ENCODE results near the gene CRYBA2. TPM values are rescaled to one million over a fixed set of nuclear protein-coding genes. Genes with fewer than 3 reads are reported as not detected.
A peak's percentile ranks its signal among the peaks of the same experiment; 100 is the strongest.

CRYBA2 gene
- total RNA-seq, 1 experiment from 2014 or later = not detected

DNA sequence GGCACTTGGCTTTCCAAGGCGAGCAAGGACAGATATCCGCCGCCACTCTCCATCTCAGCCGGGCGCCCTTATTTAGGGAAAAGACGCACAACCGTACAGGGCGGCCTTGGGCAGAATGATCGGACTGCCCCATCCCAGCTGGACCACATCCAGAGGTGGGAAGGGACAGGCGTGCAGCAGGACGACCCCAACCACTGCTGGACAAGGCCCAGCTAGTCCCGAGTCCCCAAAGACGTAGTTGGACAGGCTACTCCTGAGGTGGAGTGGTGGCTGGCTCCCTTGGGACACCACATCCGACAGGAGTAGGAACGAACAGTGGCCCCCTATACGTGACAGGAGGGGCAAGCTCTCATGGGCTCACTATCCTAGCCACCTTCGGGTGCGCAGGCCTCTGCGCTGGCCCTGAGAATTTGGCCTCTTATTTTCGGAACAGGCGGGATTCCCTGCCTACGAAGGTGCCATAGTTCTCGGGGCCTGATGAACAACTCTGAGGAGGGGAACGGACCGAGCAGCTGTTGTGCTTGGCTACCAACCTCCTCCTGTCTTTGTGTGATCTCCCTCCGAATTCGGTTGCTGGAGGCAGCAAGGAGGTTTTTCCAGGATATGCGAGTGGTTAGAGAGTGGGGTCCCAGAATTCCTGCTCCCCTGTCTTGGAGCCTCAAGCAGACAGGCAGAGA is 10.5 kb downstream of the CRYBA2 start:
- no peak for DNase-seq (ENCODE audit: low read depth)

DNA sequence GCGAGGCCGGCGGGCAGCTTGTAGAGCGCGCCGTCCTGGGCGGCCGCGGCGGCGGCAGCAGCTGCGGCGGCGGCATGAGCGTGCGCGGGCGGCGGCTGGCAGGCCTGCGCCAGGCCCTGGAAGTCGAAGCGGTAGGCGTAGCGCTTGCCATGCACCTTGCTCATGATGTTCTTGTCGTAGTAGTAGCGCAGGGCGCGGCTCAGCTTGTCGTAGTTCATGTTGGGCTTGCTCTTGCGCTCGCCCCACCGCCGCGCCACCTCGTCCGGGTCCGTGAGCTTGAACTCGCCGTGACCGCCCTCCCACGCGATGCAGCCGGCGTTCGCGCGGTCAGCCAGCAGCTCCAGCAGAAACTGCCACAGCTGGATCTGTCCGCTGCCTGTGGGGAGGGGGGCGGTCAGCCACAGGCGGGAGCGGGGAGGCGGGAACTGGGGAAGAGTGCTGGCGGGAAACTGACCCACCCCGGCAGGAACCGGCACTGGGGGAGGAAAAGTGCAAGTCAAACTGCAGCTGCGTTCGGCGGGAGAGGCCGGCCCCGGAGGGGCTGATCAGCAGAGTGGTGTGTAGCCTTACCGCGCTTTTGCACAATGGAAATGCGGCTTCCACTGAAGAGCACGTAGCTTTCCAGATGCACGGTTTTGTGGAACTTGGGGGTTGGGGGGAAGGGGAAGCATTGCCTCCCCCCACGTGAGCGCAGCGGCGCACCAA is 11.2 kb downstream of the CRYBA2 start:
- DNase-seq (ENCODE audit: low read depth) = peak; percentile 24

DNA sequence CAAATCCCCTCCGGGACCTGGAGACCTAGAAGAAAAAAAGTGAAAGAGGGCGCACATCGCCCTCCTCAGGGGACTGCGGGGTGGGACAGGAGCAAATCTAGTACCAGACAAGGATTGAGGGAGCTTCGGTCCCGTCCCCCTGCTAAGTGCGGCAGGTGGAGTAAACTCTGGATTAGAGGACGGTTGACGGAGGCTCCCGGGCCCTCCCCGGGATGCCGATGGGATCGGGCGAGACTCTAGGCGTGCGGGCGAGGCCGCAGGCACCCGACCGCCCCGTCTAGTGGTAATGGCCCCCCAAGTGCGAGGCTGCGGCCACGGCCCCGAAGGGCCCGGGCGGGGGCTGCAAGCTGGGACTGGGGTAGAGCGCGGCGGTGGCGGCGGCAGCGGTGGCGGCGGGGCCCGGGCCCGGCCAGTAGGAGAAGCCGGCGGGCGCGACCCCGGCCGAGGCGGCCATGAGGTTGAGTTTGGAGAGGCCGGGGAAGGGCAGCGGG is 11.8 kb downstream of the CRYBA2 start:
- DNase-seq (ENCODE audit: low read depth) = no peak

DNA sequence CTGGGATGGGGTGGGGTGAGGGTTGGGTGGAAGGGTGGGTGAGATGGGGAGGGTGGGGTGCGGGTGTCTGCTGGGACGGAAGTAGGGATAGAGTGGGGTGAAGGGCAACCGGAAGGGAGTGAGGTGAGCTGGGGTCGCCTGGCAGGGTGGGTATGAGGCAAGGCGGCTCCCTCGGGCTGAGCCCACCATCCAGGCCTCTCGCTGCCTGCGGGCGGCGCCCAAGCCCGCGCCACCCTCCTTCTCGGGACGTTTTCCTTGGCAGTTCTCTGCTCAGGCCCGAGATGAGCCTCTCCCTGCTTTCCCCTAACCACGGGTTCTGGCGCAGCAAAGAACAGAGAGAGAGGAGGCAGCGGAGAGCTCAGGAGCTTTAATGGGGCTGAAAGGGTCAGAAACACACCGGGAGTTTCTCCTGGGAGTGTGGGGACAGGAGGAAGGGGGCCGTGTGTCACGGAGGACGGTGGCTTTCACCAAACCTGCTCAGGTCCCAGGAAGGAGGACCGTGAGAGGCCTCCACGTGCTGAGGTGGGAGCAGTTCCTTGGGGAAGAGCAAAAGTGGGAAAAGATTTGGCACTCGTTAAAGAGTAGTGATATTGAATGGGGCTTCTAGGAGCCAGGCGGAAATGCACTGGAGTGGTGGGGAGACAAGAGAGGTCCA is 12.4 kb downstream of the CRYBA2 start:
- no peak for DNase-seq (ENCODE audit: low read depth)

DNA sequence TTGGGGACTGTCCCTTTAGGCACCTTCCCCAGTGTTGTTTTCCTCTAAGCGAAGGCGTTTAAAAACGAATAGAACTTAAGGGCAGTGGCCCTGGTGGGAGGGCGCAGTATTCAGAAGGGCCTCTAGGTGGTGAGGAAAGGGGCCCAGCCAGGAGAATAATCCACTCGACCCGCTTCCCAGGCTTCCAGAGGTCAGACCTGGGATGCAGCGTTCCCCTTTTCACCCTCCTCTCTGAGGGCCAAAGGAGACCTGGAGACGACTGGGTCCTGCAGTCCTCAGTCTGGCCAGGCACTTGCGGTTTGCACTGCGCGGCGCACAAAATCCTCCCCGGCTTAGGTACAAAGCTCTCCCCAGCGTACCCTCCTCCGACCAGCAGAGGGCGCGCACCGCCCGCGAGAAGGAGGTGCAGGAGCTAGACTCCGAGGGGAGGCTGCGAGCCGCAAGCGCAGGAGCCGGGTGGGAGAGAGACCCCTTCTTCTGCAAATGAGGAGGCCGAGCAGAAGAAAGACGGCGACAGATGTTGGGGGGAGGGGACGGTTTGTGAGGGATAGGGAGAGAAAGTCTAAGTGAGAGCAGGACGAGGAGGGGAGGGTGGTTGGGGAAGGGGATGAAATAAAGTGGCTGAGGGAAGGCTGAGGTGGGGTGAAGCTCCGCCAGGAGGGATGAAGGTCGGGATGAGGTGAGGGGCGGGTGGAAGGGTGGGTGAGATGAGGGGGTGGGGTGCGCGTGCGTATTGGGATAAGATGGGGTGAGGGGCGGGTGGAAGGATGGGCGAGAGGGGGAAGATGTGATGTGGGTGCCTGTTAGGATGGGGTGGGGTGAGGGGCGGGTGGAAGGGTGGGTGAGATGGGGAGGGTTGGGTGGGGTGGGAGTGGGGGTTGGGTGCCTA is 13.1 kb downstream of the CRYBA2 start:
- peak; percentile 73 for DNase-seq (ENCODE audit: low read depth)

DNA sequence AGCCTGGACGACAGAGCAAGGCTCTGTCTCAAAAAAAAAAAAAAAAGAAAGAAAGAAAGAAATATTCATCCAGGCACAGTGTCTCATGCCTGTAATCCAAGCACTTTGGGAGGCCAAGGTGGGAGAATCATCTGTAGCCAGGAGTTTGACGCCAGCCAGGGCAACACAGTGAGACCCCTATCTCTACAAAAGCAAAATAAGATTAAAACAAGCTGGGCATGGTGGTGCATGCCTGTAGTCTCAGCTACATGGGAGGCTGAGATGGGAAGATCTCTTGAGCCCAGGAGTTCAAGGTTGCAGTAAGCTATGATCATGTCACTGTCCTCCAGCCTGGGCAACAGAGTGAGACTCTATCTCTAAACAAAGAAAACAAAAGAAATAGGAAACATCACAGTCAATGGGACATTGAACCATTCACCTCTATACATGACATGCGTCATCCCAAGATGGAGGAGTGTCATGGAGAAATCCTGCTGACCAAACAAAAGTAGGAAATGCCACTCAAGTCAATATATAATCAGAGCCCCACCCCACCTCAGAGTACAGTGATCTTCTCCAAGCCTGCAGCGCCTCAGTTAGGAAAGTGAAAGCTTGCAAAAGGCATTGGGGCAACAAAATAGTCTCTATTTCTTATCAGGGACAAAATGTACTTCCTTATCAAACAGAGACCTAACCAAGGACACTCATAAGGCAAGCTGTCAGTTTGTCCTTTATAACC is 18.0 kb downstream of the CRYBA2 start:
- DNase-seq (ENCODE audit: low read depth) = no peak

DNA sequence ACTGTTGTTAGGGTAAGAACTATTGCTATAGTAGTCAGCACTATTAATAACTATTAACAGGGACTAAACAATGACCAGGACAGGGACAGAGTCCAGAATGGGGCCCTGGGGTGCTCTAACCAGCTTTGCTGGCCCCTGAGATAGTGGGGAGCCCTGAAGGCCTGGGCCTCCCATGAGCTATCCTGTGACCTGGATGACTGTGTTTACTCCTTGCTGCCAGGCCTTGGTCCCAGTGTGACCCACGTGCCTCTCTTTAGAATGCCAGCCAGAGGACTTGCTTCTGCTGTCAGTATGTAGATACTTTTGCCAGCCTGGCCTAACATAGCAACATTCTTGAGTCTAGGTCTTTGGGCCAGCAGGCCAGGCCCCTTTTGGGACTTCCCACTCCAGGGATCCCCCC is 22.3 kb downstream of the CRYBA2 start:
- no peak for DNase-seq (ENCODE audit: low read depth)

DNA sequence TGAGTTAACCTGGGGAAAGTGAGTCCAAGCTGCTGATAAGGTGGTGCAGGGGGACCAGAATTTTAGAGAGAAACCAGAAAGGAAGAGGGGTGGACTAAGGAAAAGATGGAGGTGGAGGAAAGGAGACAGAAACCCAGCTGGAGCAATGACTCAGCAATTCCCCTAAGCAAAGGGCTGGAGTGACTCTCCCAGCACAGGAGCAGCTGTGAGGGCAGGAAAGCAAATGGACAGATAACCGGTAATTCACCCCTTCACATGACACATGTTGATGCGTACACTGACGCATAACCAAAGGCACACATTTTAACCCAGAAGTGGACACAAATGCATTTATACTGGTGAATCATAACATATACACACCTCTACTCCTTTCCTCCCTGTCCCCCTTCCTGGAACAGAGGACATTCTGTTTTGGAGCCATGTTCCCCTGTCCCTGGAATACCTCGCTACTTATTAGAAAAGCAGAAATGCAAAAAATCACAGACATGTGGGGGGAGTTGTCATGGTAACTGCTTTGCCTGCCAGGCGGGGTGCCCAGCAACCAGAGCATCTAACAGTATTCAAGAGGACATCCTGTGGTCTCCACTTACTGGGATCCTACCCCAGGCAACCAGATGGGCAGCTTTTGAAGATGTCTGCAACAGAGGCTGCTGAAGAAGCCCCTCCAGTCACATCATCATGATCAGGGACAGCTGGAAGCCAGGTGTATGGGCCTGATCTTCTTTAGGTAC is 29.0 kb downstream of the CRYBA2 start:
- peak; percentile 98 for DNase-seq (ENCODE audit: low read depth)

DNA sequence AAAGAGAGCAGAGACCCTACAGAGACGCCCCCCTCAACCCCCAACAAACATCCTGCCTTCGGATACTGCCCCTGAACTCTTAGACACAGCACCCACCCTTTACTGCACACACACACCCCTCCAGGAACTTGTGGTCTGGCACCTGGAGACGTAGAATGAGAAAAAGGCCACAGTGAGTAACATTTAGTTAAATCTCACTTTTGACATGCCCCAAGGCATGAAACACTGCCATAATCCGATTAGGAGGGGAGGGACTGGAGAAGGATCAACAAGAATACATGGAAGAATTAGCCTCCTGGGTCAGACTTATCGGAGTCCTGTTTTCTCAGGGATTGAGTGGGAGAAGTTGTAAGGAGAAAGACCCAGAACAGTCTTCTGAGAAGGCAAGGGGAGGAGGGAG is 29.6 kb downstream of the CRYBA2 start:
- peak; percentile 76 for DNase-seq (ENCODE audit: low read depth)

DNA sequence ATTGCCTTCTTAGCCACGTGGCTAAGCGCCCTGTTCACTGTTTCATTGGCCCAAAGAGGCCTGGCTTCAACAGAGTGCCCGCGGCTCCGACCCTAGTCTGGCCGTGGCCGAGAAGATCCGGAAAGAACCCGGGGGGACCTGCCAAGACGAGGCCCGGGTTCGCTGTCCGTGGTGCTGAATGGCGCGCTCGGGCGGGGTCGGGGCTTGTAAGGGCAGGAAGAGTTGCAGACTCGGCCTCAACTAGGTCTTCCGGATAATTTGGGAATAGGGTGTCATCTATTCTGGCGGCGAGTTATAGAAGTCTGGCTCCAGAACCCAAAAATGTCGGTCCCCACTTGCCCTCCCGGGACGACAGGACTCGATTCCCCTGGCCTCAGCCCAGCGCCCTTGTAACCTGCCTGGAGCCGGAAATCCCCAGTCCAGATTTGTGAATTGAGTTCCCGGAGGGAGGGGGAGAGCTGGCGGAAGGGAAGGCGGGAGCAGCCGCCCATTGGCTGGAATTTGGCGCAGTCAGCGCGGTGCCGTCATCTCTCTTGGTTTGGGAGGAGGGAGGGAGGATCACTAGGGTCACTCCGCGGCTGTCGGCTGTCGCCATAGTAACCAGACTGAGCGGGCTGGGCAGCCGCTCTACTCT is 30.2 kb downstream of the CRYBA2 start:
- DNase-seq (ENCODE audit: low read depth) = peak; percentile 97

DNA sequence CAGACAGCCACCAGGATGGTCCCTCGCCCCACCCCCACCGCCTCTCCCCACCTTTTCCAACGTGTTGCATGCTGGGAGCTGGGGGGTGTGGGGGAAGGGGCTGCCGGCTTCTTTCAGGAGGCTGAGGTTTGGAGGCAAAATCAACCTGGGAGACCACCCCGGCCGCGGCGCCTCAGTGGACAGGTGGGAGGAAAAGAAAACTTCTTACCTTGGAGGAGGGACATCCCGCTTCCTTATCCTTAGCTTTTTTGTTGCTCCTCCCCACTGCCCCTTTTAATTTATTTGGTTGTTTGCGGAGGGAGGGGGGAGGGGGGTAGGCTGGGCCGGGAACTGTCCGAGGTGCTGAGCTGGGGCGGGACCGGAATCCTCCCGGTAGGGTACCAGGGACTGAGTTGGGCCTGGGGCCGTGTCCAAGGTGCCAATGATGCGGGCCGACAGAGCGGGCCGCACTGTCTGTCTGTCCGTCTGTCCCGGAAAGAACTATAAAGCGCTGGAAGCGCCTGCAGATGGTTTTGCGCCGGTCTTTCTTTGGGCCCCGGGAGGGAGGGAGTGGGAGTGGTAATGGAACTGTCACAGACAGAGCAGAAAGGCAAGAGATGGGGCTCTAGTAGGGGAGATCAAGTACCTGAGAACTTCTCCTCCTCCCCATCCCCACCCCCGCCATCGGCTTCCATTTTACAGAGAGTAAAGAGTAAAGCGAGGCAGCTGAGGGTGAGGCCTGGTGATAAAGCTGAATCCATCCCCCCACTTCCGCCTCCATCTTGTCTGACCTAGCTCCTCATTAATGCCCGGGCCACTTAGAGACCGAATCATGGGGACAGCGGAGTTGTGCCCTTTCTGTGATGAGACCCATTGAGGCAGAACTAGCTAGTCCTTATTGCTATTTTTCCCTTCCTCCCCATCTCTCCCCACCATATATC is 31.3 kb downstream of the CRYBA2 start:
- DNase-seq (ENCODE audit: low read depth) = no peak

DNA sequence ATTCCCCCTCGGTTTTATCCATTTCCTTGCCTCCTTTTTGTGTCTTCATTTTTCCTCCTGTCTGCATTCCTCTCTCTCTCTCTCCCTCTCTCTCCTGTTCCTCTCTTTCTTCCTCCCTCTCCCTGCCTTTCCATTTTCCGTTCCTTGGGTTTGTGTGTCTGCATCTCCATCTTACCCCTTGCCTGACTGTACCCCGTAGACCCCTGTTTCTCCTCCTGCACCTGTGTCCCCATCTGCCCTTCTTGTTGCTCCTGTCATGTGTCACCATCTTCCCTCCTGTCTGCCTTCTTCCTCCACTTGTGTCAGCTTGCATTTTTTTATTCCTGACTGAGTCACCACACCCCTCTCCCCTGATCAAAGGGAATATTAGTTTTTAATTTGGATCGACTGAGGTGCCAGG is 32.0 kb downstream of the CRYBA2 start:
- no peak for DNase-seq (ENCODE audit: low read depth)

DNA sequence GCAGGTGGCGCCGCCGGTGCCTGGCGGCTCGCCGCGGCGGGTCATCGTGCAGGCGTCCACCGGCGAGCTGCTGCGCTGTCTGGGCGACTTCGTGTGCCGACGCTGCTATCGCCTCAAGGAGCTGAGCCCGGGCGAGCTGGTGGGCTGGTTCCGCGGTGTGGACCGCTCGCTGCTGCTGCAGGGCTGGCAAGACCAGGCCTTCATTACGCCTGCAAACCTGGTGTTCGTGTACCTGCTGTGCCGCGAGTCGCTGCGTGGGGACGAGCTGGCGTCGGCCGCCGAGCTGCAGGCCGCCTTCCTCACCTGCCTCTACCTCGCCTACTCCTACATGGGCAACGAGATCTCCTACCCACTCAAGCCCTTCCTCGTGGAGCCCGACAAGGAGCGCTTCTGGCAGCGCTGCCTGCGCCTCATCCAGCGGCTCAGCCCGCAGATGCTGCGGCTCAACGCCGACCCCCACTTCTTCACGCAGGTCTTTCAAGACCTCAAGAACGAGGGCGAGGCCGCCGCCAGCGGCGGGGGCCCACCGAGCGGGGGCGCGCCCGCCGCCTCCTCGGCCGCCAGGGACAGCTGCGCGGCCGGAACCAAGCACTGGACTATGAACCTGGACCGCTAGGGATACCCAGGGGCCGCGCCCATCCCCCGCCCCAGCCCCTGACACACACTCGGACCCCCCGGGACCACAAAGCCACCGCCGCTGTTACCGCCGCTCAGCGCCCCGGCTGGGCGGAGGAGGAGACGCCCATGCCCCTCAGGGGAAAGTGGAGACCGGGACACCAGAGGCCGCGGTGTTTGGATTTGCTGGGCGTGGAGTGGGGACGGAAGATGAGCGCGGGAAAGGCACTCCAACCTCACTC is 32.7 kb downstream of the CRYBA2 start:
- no peak for DNase-seq (ENCODE audit: low read depth)

DNA sequence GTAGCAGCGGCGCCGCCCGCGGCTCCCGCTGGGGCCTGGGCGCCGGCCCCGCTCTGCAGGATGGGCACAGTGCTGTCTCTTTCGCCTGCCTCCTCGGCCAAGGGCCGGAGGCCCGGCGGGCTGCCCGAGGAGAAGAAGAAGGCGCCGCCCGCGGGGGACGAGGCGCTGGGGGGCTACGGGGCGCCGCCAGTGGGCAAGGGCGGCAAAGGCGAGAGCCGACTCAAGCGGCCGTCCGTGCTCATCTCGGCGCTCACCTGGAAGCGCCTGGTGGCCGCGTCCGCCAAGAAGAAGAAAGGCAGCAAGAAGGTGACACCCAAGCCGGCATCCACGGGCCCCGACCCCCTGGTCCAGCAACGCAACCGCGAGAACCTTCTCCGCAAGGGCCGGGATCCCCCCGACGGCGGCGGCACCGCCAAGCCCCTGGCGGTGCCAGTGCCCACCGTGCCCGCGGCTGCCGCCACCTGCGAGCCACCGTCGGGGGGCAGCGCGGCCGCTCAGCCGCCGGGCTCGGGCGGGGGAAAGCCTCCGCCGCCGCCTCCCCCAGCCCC is 33.4 kb downstream of the CRYBA2 start:
- no peak for DNase-seq (ENCODE audit: low read depth)

DNA sequence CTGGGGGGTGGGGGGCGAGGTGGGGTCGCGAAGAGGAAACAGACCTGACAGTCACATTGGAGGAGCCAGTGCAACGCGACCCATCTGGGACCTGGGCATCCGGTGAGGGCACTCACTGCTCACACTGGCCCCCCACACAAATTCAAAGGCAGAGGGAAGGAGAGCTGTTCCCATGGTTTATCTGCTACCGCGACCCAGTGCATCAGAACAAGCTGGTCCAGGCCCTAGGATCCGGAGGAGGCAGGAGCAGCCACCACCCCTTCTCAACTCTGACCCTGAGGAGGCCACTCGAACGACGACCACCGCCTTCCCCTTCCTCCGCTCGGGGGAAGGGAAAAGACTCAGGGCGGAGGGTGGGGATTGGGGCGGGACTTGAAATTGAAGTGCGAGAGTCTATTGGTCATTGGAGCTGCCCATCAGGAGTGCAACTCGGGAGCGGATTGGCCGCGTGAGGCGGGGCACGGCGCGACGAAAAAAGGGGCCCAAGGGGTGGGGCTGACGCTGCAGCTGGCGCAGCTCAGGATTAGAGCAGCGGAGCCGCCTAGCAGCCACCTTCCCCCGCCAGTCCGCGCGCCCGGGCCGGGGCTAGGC is 34.0 kb downstream of the CRYBA2 start, which contains the start of gene CDK5R2:
Gene CDK5R2, plus strand, starts transcription at position 526 of the 591 bp plus-strand sequence. CDS start 155 bp downstream, outside the sequence.
- peak; percentile 88 for DNase-seq (ENCODE audit: low read depth)

DNA sequence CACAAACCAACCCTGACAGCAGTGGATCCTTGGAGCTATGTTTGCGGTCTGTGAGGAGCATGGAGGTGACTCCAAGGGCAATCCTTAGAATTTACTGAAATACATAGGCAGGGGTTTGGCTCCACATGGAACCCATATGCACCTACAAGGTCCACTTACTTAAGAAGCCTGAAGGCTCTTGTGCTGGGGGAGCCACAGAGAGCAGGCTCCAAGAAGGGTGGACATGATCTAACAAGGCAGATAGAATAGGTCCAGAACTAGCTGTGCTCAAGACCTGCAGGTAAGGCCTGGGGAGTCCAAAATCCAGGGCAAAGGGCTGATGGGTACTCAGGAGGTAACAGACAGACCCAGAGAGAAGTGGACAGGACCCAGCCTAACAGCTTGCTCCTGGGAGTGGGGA is 34.9 kb downstream of the CRYBA2 start:
- no peak for DNase-seq (ENCODE audit: low read depth)

DNA sequence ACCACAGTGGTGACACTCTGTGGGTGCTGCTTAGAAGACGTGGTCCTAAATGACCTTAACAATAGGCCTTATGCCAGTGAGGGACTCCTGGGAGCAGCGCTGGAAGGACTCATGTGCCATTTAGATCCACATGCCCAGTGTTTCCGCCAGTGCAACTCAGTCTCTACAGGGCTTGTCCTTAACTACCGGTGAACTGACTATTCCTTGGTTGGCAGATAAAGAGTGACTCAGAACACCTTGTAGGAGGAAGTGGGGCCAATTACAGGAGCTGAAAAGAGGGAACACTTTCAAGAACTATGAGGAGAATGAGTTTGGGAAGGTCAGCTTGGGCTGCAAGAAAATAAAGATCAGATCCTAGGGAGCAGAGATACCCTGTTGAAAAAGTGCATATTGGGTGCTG is 35.6 kb downstream of the CRYBA2 start:
- no peak for DNase-seq (ENCODE audit: low read depth)

Data from RPMI7951 (cell line).